Measurements from ENCODE around the gene HES7.
"Not testable (repeated sequence)": the region's sequence is repeated elsewhere in the genome, so short reads cannot be mapped to it uniquely, and the experiment has no call there.

HES7 gene

DNA sequence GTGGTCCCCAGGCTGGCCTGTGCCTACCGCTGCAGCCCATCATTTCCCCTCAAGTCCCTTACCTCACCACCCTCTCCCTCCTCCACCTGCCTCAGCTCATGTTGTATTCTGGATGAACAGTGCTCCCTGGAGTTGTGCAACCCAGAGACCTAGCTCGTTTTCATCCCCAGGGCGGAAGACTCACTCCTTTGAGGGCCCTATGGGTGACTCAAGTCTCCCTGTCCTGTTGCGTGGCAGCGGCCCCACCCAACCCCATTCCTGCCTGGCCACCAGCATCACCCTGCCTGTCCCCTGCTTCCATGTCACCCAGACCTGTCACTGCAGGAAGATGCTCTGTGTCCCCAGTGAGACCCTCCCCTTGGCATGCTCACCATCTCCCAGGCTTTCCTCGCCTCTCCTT is 39.7 kb downstream of the HES7 start:
- no peak overlapping the region for H3K4me3 Mint-ChIP-seq
- DNase-seq (ENCODE audit: low spot score in 2 of 2), result no peak
- no peaks in the 10 kb centered on the region for H3K9me3 Mint-ChIP-seq
- peaks cover 47% of the 10 kb centered on the region for H3K27me3 Mint-ChIP-seq
- H3K4me1 Mint-ChIP-seq, result peaks cover 8% of the 10 kb centered on the region
- no peak for ATAC-seq (replicated peaks; ENCODE audit: extremely low read depth, poor library complexity, severe bottlenecking)
- no peak overlapping the region for H3K27ac Mint-ChIP-seq (ENCODE audit: low read depth)
- peaks cover 5% of the 10 kb centered on the region for H3K36me3 Mint-ChIP-seq (ENCODE audit: insufficient read depth)

DNA sequence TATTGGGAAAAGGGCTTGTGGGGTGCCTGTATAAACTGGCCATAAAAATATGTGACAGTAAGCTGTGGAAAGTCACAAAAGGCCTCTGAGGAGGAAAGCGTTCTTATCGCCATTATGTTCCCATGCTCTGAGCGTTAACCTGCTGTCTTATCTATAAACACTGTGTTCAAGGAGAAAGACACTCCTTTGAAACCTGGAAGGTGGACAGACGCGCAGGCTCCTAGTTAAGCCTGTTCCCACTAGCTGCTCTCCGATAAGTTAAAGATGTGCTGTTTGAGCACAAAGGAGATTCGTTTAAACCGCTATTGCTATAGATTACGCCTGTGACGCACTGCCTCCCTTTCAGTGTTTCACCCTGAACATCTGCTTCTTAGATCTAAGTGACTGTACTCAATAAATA is 41.6 kb downstream of the HES7 start:
- Mint-ChIP-seq H3K36me3 (ENCODE audit: insufficient read depth) (peaks cover 5% of the 10 kb centered on the region), H3K27me3 (peaks cover 31% of the 10 kb centered on the region), H3K4me3 (no peak overlapping the region), H3K4me1 (peaks cover 12% of the 10 kb centered on the region), H3K9me3 (no peaks in the 10 kb centered on the region), H3K27ac (ENCODE audit: low read depth) (no peak overlapping the region)
- ATAC-seq (replicated peaks; ENCODE audit: extremely low read depth, poor library complexity, severe bottlenecking) (no peak), DNase-seq (ENCODE audit: low spot score in 2 of 2) (no peak)

DNA sequence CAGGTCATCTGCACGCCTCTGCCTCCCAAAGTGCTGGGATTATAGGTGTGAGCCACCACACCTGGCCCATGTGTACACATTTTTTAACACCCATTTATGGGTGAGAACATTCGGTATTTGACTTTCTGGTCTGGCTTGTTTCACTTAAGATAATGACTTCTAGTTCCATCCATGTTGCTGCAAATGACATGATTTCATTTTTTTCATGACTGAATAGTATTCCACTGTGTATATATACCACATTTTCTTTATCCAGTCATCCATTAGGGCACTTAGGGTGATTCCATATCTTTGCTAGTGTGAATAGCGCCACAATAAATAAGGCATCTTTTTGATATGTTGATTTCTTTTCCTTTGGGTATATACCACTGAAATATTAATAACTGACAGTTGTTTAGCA is 42.0 kb downstream of the HES7 start:
- Mint-ChIP-seq H3K4me3 (no peak overlapping the region), H3K4me1 (peaks cover 12% of the 10 kb centered on the region), H3K36me3 (ENCODE audit: insufficient read depth) (peaks cover 5% of the 10 kb centered on the region), H3K27me3 (peaks cover 26% of the 10 kb centered on the region), H3K27ac (ENCODE audit: low read depth) (no peak overlapping the region), H3K9me3 (no peaks in the 10 kb centered on the region)
- no peak for DNase-seq (ENCODE audit: low spot score in 2 of 2)
- ATAC-seq (replicated peaks; ENCODE audit: extremely low read depth, poor library complexity, severe bottlenecking), result no peak

DNA sequence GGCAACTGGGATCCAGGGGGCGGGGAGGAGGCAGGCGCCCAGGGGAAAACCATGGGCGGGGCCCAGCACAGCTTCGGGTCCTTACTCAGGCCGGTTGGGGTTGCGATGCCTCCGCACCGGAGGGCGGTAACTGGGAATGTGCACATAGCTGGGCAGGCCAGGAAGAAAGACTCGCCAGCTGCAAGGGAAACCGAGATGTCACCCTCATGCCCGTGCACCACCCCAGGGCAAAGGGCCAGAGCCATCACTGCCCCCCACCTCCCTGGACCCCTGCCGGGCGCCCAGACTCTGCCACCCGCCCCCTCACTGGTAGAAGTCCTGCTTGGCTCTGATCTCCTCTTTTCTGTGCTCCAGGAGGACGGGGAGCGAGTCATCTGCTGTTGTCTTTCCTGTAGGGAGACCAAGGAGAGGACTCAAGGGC is 43.1 kb downstream of the HES7 start:
- Mint-ChIP-seq H3K36me3 (ENCODE audit: insufficient read depth) (peaks cover 5% of the 10 kb centered on the region), H3K27me3 (peaks cover 23% of the 10 kb centered on the region), H3K4me1 (peaks cover 12% of the 10 kb centered on the region), H3K4me3 (peak overlapping the region; percentile 29), H3K27ac (ENCODE audit: low read depth) (no peak overlapping the region), H3K9me3 (no peaks in the 10 kb centered on the region)
- DNase-seq (ENCODE audit: low spot score in 2 of 2) (no peak), ATAC-seq (replicated peaks; ENCODE audit: extremely low read depth, poor library complexity, severe bottlenecking) (no peak)

DNA sequence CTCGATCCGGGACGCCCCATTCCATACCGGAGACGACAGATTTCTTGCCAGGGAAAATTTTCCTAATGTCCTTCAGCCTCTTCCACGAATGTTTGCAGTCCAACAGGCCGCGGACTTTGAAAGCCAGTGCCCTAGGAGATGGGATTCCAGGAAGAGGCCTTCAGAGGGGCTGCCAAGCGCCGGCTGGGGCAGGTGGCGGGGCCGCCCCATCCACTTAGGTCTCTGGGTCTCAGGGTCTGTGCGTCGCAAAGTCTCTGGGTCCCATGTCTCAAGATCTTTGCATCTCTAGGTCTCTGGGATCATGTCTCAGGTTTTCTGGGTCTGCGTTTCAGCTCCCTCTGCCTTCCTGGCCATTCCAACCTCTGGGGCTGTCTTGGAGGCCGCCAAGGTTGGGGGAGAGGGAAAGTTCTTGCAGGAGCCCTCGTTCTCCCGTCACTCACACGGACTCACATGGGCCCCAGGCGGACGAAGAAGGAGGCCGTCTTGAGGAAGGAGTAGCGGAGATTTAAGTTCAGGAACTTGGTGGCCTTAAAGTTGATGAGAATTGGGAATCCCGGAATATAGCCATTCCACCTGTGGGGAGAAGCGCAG is 43.6 kb downstream of the HES7 start:
- Mint-ChIP-seq H3K9me3 (no peaks in the 10 kb centered on the region), H3K36me3 (ENCODE audit: insufficient read depth) (peaks cover 3% of the 10 kb centered on the region), H3K27ac (ENCODE audit: low read depth) (no peak overlapping the region), H3K4me3 (peak overlapping the region; percentile 86), H3K4me1 (peaks cover 12% of the 10 kb centered on the region), H3K27me3 (peaks cover 23% of the 10 kb centered on the region)
- no peak for DNase-seq (ENCODE audit: low spot score in 2 of 2)
- ATAC-seq (replicated peaks; ENCODE audit: extremely low read depth, poor library complexity, severe bottlenecking), result no peak

DNA sequence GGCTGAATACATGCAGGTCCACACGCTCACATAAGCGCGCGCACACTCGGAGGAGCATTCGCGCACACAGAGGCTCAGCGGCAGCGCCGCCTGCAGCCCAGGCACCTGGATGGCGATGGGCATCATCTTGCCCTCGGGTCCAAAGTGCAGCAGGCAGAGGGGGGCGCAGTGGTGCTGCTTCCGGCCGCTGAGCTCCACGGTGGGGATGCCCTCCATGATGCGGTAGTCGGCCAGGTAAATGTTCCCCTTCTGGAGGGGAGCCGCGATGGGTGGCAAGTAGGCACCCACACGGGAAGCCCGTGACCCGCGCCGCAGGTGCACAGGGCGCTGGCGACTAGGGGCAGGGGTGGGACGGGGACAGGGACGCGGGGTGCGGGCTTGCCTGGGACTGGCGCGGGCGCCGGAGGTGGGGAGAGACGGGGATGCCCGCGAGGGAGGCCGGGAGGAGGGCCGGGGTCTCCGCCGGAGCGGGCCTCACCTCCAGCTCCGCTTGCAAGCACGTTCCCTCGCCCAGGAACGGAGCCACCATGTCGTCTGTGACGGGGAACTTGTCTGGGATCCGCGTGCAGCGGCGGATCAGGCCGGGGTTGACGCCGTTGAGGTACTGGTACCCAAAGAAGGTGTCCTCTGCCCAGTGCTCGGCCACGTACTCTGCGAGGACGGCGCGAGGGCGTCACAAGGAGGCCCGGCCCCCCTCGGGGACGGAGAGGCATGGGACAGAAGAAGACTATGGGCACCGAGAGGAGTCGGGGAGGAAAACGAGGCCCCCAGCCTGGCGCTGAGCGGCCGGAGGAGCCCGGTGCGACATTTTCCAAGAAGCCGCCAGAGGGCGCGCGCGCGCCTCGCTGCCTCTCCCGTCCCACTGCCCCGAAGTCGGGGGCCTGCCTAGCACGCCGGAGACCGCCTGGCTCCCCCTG is 44.4 kb downstream of the HES7 start:
- peak; percentile 57 to 73 for DNase-seq (ENCODE audit: low spot score in 2 of 2)
- peaks cover 26% of the 10 kb centered on the region for H3K27me3 Mint-ChIP-seq
- peak overlapping the region; percentile 65 for H3K27ac Mint-ChIP-seq (ENCODE audit: low read depth)
- peaks cover 13% of the 10 kb centered on the region for H3K4me1 Mint-ChIP-seq
- peak overlapping the region; percentile 86 for H3K4me3 Mint-ChIP-seq
- H3K36me3 Mint-ChIP-seq (ENCODE audit: insufficient read depth), result peaks cover 3% of the 10 kb centered on the region
- H3K9me3 Mint-ChIP-seq, result no peaks in the 10 kb centered on the region
- ATAC-seq (replicated peaks; ENCODE audit: extremely low read depth, poor library complexity, severe bottlenecking), result peak; percentile 83

DNA sequence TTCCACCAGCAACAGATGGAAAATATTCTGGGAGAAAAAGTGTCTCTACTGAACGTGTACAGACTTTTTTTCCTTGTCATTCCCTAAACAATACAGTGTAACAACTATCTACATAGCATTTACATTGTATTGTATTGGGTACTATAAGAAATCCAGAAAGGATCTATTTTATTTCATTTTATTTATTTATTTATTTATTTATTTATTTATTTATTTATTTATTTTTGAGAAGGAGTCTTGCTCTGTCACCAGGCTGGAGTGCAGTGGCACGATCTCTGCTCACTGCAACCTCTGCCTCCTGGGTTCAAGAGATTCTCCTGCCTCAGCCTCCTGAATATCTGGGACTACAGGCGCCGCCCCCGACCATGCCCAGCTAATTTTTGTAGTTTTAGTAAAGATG is 46.0 kb downstream of the HES7 start:
- H3K4me3 Mint-ChIP-seq; H3K9me3 Mint-ChIP-seq; H3K36me3 Mint-ChIP-seq (ENCODE audit: insufficient read depth); DNase-seq (ENCODE audit: low spot score in 2 of 2); H3K27ac Mint-ChIP-seq (ENCODE audit: low read depth); ATAC-seq (replicated peaks; ENCODE audit: extremely low read depth, poor library complexity, severe bottlenecking): not testable (repeated sequence)
- peaks cover 36% of the 10 kb centered on the region for H3K27me3 Mint-ChIP-seq
- H3K4me1 Mint-ChIP-seq, result peaks cover 29% of the 10 kb centered on the region

DNA sequence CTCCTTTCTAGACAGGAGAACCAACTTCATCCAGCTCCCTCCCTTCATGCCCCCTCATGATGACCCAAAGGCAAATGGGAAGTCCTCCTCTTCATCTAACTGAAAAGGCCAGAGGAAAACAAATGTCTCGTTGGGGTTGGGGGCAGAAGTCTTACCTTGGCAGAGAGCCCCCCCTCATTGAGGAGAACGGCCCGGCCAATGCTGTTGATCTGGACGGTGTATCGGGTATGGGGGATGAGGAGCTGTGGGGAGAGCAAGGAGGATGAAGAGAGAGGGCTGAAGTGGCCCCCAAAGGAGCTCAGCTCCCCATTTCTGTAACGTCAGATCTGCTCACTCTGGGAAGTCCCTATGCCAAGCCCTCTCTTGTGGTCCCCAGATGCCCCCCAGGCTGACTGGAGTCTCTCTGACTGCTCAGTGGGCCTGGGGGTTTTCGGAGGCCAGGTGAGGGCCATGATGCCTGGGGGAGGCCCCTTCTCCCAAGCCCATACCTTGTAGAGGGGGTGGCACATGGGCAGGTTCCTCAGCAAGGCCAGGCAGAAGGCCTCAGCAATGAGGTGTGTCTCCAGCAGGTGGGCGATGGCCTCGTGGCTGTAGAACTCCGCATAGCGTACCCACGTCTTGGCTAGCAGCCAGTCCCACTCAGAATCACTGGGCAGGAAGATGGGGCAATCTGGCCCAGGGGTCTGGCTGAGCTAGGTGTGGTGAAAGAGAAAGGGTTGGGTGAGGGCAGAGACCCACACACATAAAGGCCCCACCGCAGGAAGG is 47.2 kb downstream of the HES7 start:
- no peak overlapping the region for H3K4me3 Mint-ChIP-seq
- ATAC-seq (replicated peaks; ENCODE audit: extremely low read depth, poor library complexity, severe bottlenecking) (no peak), DNase-seq (ENCODE audit: low spot score in 2 of 2) (no peak)
- no peak overlapping the region for H3K27ac Mint-ChIP-seq (ENCODE audit: low read depth)
- H3K36me3 Mint-ChIP-seq (ENCODE audit: insufficient read depth), result peaks cover 3% of the 10 kb centered on the region
- peaks cover 36% of the 10 kb centered on the region for H3K4me1 Mint-ChIP-seq
- no peaks in the 10 kb centered on the region for H3K9me3 Mint-ChIP-seq
- H3K27me3 Mint-ChIP-seq, result peaks cover 49% of the 10 kb centered on the region

DNA sequence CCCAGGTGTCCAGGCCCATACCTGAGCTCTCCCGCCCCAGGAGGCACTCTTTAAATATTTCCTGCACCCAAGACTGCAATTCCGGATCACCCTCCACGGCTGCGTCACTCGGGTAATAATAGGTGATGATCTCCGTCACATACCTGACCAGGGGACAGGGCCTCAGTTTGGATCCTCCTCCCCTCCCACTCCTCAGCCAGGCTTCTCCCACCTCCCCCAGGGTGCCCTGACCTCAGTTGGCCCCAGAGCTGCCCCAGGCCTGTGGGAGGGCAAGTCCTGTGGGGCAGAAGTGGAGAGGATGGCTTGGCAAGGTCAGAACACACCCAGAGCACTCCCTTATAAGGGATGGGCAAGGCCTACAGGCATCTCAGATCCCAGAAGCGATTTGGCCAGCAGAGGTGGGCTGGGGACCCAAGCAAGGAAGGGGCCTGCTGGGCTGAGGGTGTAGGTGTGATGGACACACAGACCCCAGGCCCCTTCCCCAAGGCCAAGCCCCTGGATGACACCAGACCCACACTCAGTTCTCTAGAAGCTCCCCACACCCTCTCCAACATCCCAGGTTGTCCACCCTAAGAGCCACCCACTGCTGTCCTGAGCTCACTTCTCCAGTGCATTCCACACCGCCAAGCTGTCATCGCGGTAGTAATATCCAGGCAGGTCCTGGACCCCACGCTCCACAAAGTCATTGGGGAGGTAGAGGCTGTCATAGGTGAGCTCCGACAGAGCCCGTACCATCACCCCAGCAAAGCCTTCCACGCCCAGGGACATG is 48.1 kb downstream of the HES7 start:
- no peak for ATAC-seq (replicated peaks; ENCODE audit: extremely low read depth, poor library complexity, severe bottlenecking)
- no peaks in the 10 kb centered on the region for H3K9me3 Mint-ChIP-seq

DNA sequence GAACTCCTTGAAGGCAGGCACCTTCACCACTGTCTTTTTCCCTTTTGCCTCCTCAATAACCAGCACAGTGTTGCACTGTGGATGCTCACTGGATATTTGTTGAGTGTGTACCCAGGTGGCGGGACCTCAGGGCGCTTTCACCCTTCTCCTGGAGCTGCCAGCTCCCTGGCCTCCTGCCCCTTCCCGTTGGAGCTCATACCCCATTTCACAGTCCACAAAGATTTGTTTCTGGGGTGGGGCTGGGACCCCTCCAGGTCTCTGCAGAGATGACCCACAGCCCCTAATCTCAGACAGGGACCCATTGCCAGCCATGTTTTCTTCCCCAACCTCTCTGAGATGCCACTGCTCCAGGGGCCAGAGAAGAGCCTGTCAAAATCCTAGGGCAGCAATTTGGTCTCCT is 48.8 kb downstream of the HES7 start:
- peaks cover 3% of the 10 kb centered on the region for H3K36me3 Mint-ChIP-seq (ENCODE audit: insufficient read depth)
- H3K27ac Mint-ChIP-seq (ENCODE audit: low read depth), result no peak overlapping the region
- peaks cover 65% of the 10 kb centered on the region for H3K27me3 Mint-ChIP-seq
- no peak overlapping the region for H3K4me3 Mint-ChIP-seq
- DNase-seq (ENCODE audit: low spot score in 2 of 2), result no peak
- no peak for ATAC-seq (replicated peaks; ENCODE audit: extremely low read depth, poor library complexity, severe bottlenecking)
- H3K9me3 Mint-ChIP-seq, result no peaks in the 10 kb centered on the region
- H3K4me1 Mint-ChIP-seq, result peaks cover 36% of the 10 kb centered on the region

More for the DNA sequence above, 48.1 kb downstream of the HES7 start:
- Mint-ChIP-seq H3K4me1 (peaks cover 36% of the 10 kb centered on the region), H3K36me3 (ENCODE audit: insufficient read depth) (peaks cover 3% of the 10 kb centered on the region), H3K27ac (ENCODE audit: low read depth) (no peak overlapping the region), H3K4me3 (no peak overlapping the region), H3K27me3 (peaks cover 58% of the 10 kb centered on the region)
- no peak for DNase-seq (ENCODE audit: low spot score in 2 of 2)

DNA sequence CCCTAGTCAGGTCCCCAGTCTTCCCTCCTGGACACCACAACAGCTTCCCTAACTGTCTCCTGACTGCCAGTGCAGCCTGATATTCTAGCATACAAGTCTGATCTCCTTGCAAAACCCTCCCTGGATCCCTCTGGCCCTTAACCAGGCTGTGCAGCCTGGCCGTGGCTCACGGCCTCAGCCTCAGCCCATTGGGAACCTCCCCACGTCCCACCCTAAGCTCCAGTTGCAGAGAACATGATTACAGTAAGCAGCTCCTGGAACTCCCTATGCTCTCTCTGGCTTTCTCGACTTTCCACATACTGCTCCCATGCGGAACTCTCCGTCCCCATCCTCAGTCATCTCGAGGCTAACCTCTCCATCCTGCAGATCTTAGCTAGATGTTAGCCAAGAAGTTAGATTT is 49.4 kb downstream of the HES7 start:
- Mint-ChIP-seq H3K4me1 (peaks cover 31% of the 10 kb centered on the region), H3K36me3 (ENCODE audit: insufficient read depth) (no peaks in the 10 kb centered on the region), H3K27me3 (peaks cover 66% of the 10 kb centered on the region), H3K9me3 (no peaks in the 10 kb centered on the region), H3K27ac (ENCODE audit: low read depth) (no peak overlapping the region), H3K4me3 (no peak overlapping the region)
- DNase-seq (ENCODE audit: low spot score in 2 of 2), result no peak
- no peak for ATAC-seq (replicated peaks; ENCODE audit: extremely low read depth, poor library complexity, severe bottlenecking)
